Astrocyte (in vitro differentiated cells and primary cell): Measurements from ENCODE around the gene ESPNL. TPM values are rescaled to one million over a fixed set of nuclear protein-coding genes. Genes with fewer than 3 reads are reported as not detected.
A peak's percentile ranks its signal among the peaks of the same experiment; 100 is the strongest.

Source experiments
- DNase-seq: peaks from one replicate; pipeline ENCODE4 v3.0.0-alpha.2; 2010; ENCODE audit warnings: low read depth
- FAIRE-seq: peaks from 2 replicates; lab custom pipeline; 2011; peaks lifted over from hg19 to GRCh38; lab: Jason Lieb, UNC
- H2AFZ ChIP-seq: 2 replicates; pipeline ENCODE4 v1.6.0; 2012; ENCODE audit warnings: low read depth, low read length, inconsistent platforms
- H3K27ac ChIP-seq: 2 replicates; pipeline ENCODE4 v1.5.1; 2011; ENCODE audit warnings: low read depth, low read length, inconsistent platforms
- H3K27me3 ChIP-seq: 2 replicates; pipeline ENCODE4 v1.6.0; 2011; ENCODE audit warnings: low read length, inconsistent platforms; ENCODE audit not compliant: insufficient read depth
- H3K36me3 ChIP-seq: 2 replicates; pipeline ENCODE4 v1.5.1; 2011; ENCODE audit warnings: low read length, inconsistent platforms; ENCODE audit not compliant: insufficient read depth
- H3K4me1 ChIP-seq: 2 replicates; pipeline ENCODE4 v1.5.1; 2011; ENCODE audit warnings: low read length, inconsistent platforms; ENCODE audit not compliant: insufficient read depth
- H3K4me2 ChIP-seq: 2 replicates; pipeline ENCODE4 v1.6.0; 2012; ENCODE audit warnings: low read length, inconsistent platforms
- H3K4me3 ChIP-seq: 2 replicates; pipeline ENCODE4 v1.5.1; 2011; ENCODE audit warnings: low read depth, mild to moderate bottlenecking, low read length, inconsistent platforms; ENCODE audit not compliant: insufficient read depth
- H3K79me2 ChIP-seq: 2 replicates; pipeline ENCODE4 v1.6.0; 2012; ENCODE audit warnings: mild to moderate bottlenecking, low read length, inconsistent platforms; ENCODE audit not compliant: insufficient read depth
- H3K9ac ChIP-seq: 2 replicates; pipeline ENCODE4 v1.6.0; 2012; ENCODE audit warnings: mild to moderate bottlenecking, low read length, inconsistent platforms
- H3K9me3 ChIP-seq: 2 replicates; pipeline ENCODE4 v1.5.1; 2012; ENCODE audit warnings: low read depth, mild to moderate bottlenecking, low read length, inconsistent platforms; ENCODE audit not compliant: insufficient read depth
- H4K20me1 ChIP-seq: 2 replicates; pipeline ENCODE4 v1.6.0; 2012; ENCODE audit warnings: low read length, inconsistent platforms; ENCODE audit not compliant: insufficient read depth
- H3K27ac Mint-ChIP-seq: one replicate; pipeline ENCODE4 v1.8.0; 2021; ENCODE audit warnings: mild to moderate bottlenecking, mixed read lengths; ENCODE audit not compliant: unreplicated experiment
- H3K27me3 Mint-ChIP-seq: one replicate; pipeline ENCODE4 v1.8.0; 2021; ENCODE audit warnings: low read depth, mixed read lengths; ENCODE audit not compliant: unreplicated experiment
- H3K36me3 Mint-ChIP-seq: one replicate; pipeline ENCODE4 v1.8.0; 2021; ENCODE audit warnings: low read depth, mixed read lengths; ENCODE audit not compliant: unreplicated experiment
- H3K4me1 Mint-ChIP-seq: one replicate; pipeline ENCODE4 v1.8.0; 2021; ENCODE audit warnings: low read depth, mixed read lengths; ENCODE audit not compliant: unreplicated experiment
- H3K4me3 Mint-ChIP-seq: one replicate; pipeline ENCODE4 v1.8.0; 2021; ENCODE audit warnings: mild to moderate bottlenecking, moderate library complexity, mixed read lengths; ENCODE audit not compliant: unreplicated experiment
- H3K9me3 Mint-ChIP-seq: one replicate; pipeline ENCODE4 v1.8.0; 2021; ENCODE audit warnings: mild to moderate bottlenecking, mixed read lengths; ENCODE audit not compliant: unreplicated experiment
- CTCF ChIP-seq: IDR thresholded peaks from 2 replicates; pipeline ENCODE4 v1.5.1; 2011; ENCODE audit warnings: low read depth, mild to moderate bottlenecking, inconsistent platforms, low read length, moderate library complexity; ENCODE audit not compliant: insufficient read depth
- EZH2 ChIP-seq: IDR thresholded peaks from 2 replicates; pipeline ENCODE4 v1.6.1; 2012; ENCODE audit warnings: mild to moderate bottlenecking, low read length, inconsistent platforms; ENCODE audit not compliant: insufficient read depth
- total RNA-seq: library from RNA; stranded (reverse); gene quantifications from 2 replicates; pipeline ENCODE4 v1.2.1, GENCODE V29; 2021

ESPNL gene
- total RNA-seq, 1 donor from 2014 or later, result not detected

- peaks cover 20% of the 10 kb centered on the region for H3K4me1 ChIP-seq
- peaks cover 2% of the 10 kb centered on the region for H3K36me3 Mint-ChIP-seq
- DNase-seq, result no peak
- H3K4me1 Mint-ChIP-seq, result peaks cover 1% of the 10 kb centered on the region
- H3K27me3 ChIP-seq, result no peaks in the 10 kb centered on the region
- no peaks in the 10 kb centered on the region for H3K36me3 ChIP-seq
- no peak within 1 kb of the TSS for H3K27ac ChIP-seq
- H3K4me3 ChIP-seq, result peak within 1 kb of the TSS; percentile 51
- peak within 1 kb of the TSS; percentile 83 for H3K4me2 ChIP-seq
- peaks cover 16% of the 10 kb centered on the region for H3K27me3 Mint-ChIP-seq
- H4K20me1 ChIP-seq, result no peaks in the 10 kb centered on the region
- H3K4me3 Mint-ChIP-seq, result peak within 1 kb of the TSS; percentile 50
- no peak for TF ChIP-seq EZH2
- TF ChIP-seq CTCF, result no peak
- H2AFZ ChIP-seq, result no peak within 1 kb of the TSS
- no peaks in the 10 kb centered on the region for H3K79me2 ChIP-seq
- H3K9me3 ChIP-seq, result no peaks in the 10 kb centered on the region
- H3K9me3 Mint-ChIP-seq, result peaks cover 3% of the 10 kb centered on the region
- H3K27ac Mint-ChIP-seq, result peak within 1 kb of the TSS; percentile 41
- no peak for FAIRE-seq
- H3K9ac ChIP-seq, result peak within 1 kb of the TSS; percentile 65
Measured at GRCh38 chr2:238158509-238159070, 58.5 kb downstream of the ESPNL start, which contains the start of gene ERFE. Gene ERFE (plus strand): TSS chr2:238158970. CDS start chr2:238159008, 38 bp downstream.

- no peaks in the 10 kb centered on the region for H4K20me1 ChIP-seq
- peak overlapping the region; percentile 83 for H3K4me2 ChIP-seq
- H3K79me2 ChIP-seq, result no peaks in the 10 kb centered on the region
- H3K4me3 ChIP-seq, result peak overlapping the region; percentile 51
- no peak for DNase-seq
- peak overlapping the region; percentile 41 for H3K27ac Mint-ChIP-seq
- peaks cover 24% of the 10 kb centered on the region for H3K4me1 ChIP-seq
- no peak overlapping the region for H3K4me3 Mint-ChIP-seq
- no peaks in the 10 kb centered on the region for H3K9me3 ChIP-seq
- no peak for FAIRE-seq
- peaks cover under 1% of the 10 kb centered on the region for H3K9me3 Mint-ChIP-seq
- H2AFZ ChIP-seq, result no peak overlapping the region
- H3K36me3 ChIP-seq, result no peaks in the 10 kb centered on the region
- peaks cover 1% of the 10 kb centered on the region for H3K36me3 Mint-ChIP-seq
- no peaks in the 10 kb centered on the region for H3K27me3 ChIP-seq
- TF ChIP-seq CTCF (no peak), EZH2 (no peak)
- H3K4me1 Mint-ChIP-seq, result peaks cover 1% of the 10 kb centered on the region
- H3K27ac ChIP-seq, result no peak overlapping the region
- H3K9ac ChIP-seq, result peak overlapping the region; percentile 65
- peaks cover 16% of the 10 kb centered on the region for H3K27me3 Mint-ChIP-seq
Measured at GRCh38 chr2:238159071-238159539, 59.0 kb downstream of the ESPNL start.

GRCh38 chr2:238159661-238160205 is 59.6 kb downstream of the ESPNL start:
- H3K4me1 Mint-ChIP-seq, result peaks cover 1% of the 10 kb centered on the region
- Histone ChIP-seq H2AFZ (no peak overlapping the region), H3K27me3 (no peaks in the 10 kb centered on the region), H3K27ac (no peak overlapping the region), H4K20me1 (no peaks in the 10 kb centered on the region), H3K79me2 (no peaks in the 10 kb centered on the region), H3K9ac (peak overlapping the region; percentile 65), H3K4me2 (peak overlapping the region; percentile 83), H3K4me3 (peak overlapping the region; percentile 51), H3K9me3 (no peaks in the 10 kb centered on the region), H3K4me1 (peaks cover 24% of the 10 kb centered on the region), H3K36me3 (no peaks in the 10 kb centered on the region)
- DNase-seq (no peak), FAIRE-seq (no peak)
- H3K4me3 Mint-ChIP-seq, result peak overlapping the region; percentile 50
- H3K27me3 Mint-ChIP-seq, result peaks cover 20% of the 10 kb centered on the region
- H3K36me3 Mint-ChIP-seq, result peaks cover under 1% of the 10 kb centered on the region
- TF ChIP-seq EZH2 (no peak), CTCF (no peak)
- H3K27ac Mint-ChIP-seq, result no peak overlapping the region
- H3K9me3 Mint-ChIP-seq, result no peaks in the 10 kb centered on the region
